HL-60 (cell line): ENCODE results near the gene BRICD5.

ENCODE experiments used
- DNase-seq, 2 experiments: peaks; one replicate each; pipeline ENCODE4 v3.0.0-alpha.2; 2010 to 2020; ENCODE audit warnings: low read depth in 1 of 2, low spot score in 1 of 2
- H3K27ac ChIP-seq: fragments of 250-450 bp; sonication (Bioruptor Pico); replicated peaks from 2 replicates; pipeline ENCODE4 v1.5.1; 2020; ENCODE audit warnings: mild to moderate bottlenecking, moderate library complexity
- H3K27me3 ChIP-seq: fragments of 250-450 bp; sonication (Bioruptor Pico); 2 replicates; pipeline ENCODE4 v1.5.1; 2021; ENCODE audit warnings: mild to moderate bottlenecking, moderate library complexity; ENCODE audit not compliant: insufficient read depth, poor library complexity, severe bottlenecking
- H3K4me3 ChIP-seq: replicated peaks from 2 replicates; pipeline ENCODE4 v1.5.1; 2011; ENCODE audit warnings: mild to moderate bottlenecking, control low read depth, low read length; ENCODE audit not compliant: insufficient read depth
- CTCF ChIP-seq: IDR thresholded peaks from one replicate; pipeline ENCODE4 v1.5.1; 2011; ENCODE audit warnings: low read length, control low read depth, inconsistent platforms; ENCODE audit not compliant: insufficient read depth
- GABPA ChIP-seq: IDR thresholded peaks from 2 replicates; pipeline ENCODE4 v1.6.1; 2012; ENCODE audit warnings: low read depth
- POLR2AphosphoS5 ChIP-seq: IDR thresholded peaks from 2 replicates; pipeline ENCODE4 v1.6.1; 2012; ENCODE audit warnings: low read depth
- REST ChIP-seq: IDR thresholded peaks from 2 replicates; pipeline ENCODE4 v1.6.1; 2012; ENCODE audit warnings: low read depth; ENCODE audit not compliant: insufficient replicate concordance
- SPI1 ChIP-seq: IDR thresholded peaks from 2 replicates; pipeline ENCODE4 v1.6.1; 2012; ENCODE audit warnings: low read depth, mild to moderate bottlenecking, borderline replicate concordance

The BRICD5 gene

GRCh38 chr16:2232094-2232990 is 21.7 kb upstream of the BRICD5 start:
- no peak overlapping the region for H3K4me3 ChIP-seq
- no peak for TF ChIP-seq GABPA
- no peak for TF ChIP-seq POLR2AphosphoS5
- no peak for TF ChIP-seq SPI1
- TF ChIP-seq REST = no peak
- TF ChIP-seq CTCF = no peak
- no peak overlapping the region for H3K27ac ChIP-seq
- H3K27me3 ChIP-seq = no peaks in the 10 kb centered on the region
- DNase-seq = no peak

GRCh38 chr16:2231016-2231931 is 20.6 kb upstream of the BRICD5 start:
- no peak for TF ChIP-seq POLR2AphosphoS5
- no peak for TF ChIP-seq SPI1
- no peak for TF ChIP-seq GABPA
- no peak for TF ChIP-seq REST
- no peak for TF ChIP-seq CTCF
- Histone ChIP-seq H3K4me3 (no peak overlapping the region), H3K27ac (no peak overlapping the region), H3K27me3 (no peaks in the 10 kb centered on the region)
- no peak for DNase-seq

GRCh38 chr16:2230376-2230775 is 19.7 kb upstream of the BRICD5 start:
- H3K27me3 ChIP-seq = no peaks in the 10 kb centered on the region
- no peak overlapping the region for H3K27ac ChIP-seq
- TF ChIP-seq GABPA (no peak), POLR2AphosphoS5 (no peak), SPI1 (no peak), REST (no peak), CTCF (no peak)
- H3K4me3 ChIP-seq = no peak overlapping the region
- DNase-seq = no peak
